Mononuclear cell (primary cell): ENCODE data around the gene LIPE. TPM values are rescaled to one million over a fixed set of nuclear protein-coding genes. Genes with fewer than 3 reads are reported as not detected.

Experiments
- H3K27me3 ChIP-seq: 2 replicates; pipeline ENCODE4 v1.6.0; 2011; ENCODE audit warnings: low read length, control low read depth; ENCODE audit not compliant: insufficient read depth
- H3K4me1 ChIP-seq: 2 replicates; pipeline ENCODE4 v1.5.1; 2011; ENCODE audit warnings: mild to moderate bottlenecking, low read length, control low read depth; ENCODE audit not compliant: insufficient read depth
- H3K4me3 ChIP-seq: 2 replicates; pipeline ENCODE4 v1.5.1; 2011; ENCODE audit warnings: mild to moderate bottlenecking, low read length, moderate library complexity
- H3K9me3 ChIP-seq: 2 replicates; pipeline ENCODE4 v1.5.1; 2011; ENCODE audit warnings: low read depth, mild to moderate bottlenecking, control low read depth, low read length
- total RNA-seq: library from RNA; depleted of rRNA; stranded (reverse); fragments of >200 nt; gene quantifications from one replicate; pipeline ENCODE4 v1.2.3, GENCODE V29; 2012

The LIPE gene
- total RNA-seq, 1 donor, result 2.5 TPM

GRCh38 chr19:42363614-42364346 lies 63.4 kb downstream of the LIPE start:
- Histone ChIP-seq H3K4me1 (peaks cover 11% of the 10 kb centered on the region), H3K9me3 (no peaks in the 10 kb centered on the region), H3K4me3 (no peak overlapping the region)

GRCh38 chr19:42362891-42363440 lies 64.2 kb downstream of the LIPE start:
- H3K4me3 ChIP-seq, result no peak overlapping the region
- no peaks in the 10 kb centered on the region for H3K27me3 ChIP-seq
- H3K9me3 ChIP-seq, result no peaks in the 10 kb centered on the region
- H3K4me1 ChIP-seq, result peaks cover 11% of the 10 kb centered on the region

More at GRCh38 chr19:42363614-42364346, 63.4 kb downstream of the LIPE start:
- H3K27me3 ChIP-seq, result no peaks in the 10 kb centered on the region

GRCh38 chr19:42362342-42362741 lies 64.8 kb downstream of the LIPE start:
- Histone ChIP-seq H3K4me1 (peaks cover 11% of the 10 kb centered on the region), H3K9me3 (no peaks in the 10 kb centered on the region), H3K27me3 (no peaks in the 10 kb centered on the region), H3K4me3 (no peak overlapping the region)

GRCh38 chr19:42361545-42361910 lies 65.7 kb downstream of the LIPE start:
- H3K9me3 ChIP-seq, result no peaks in the 10 kb centered on the region
- H3K4me3 ChIP-seq, result no peak overlapping the region
- H3K4me1 ChIP-seq, result peaks cover 11% of the 10 kb centered on the region
- no peaks in the 10 kb centered on the region for H3K27me3 ChIP-seq

- Histone ChIP-seq H3K4me3 (no peak overlapping the region), H3K27me3 (no peaks in the 10 kb centered on the region)
Observed at GRCh38 chr19:42360787-42361544, 66.2 kb downstream of the LIPE start.

GRCh38 chr19:42357290-42357689 lies 69.9 kb downstream of the LIPE start:
- H3K4me1 ChIP-seq, result no peaks in the 10 kb centered on the region
- H3K27me3 ChIP-seq, result no peaks in the 10 kb centered on the region
- no peaks in the 10 kb centered on the region for H3K9me3 ChIP-seq
- H3K4me3 ChIP-seq, result no peak overlapping the region

More at GRCh38 chr19:42360787-42361544, 66.2 kb downstream of the LIPE start:
- Histone ChIP-seq H3K4me1 (peaks cover 11% of the 10 kb centered on the region), H3K9me3 (no peaks in the 10 kb centered on the region)

GRCh38 chr19:42356686-42357085 lies 70.5 kb downstream of the LIPE start:
- Histone ChIP-seq H3K27me3 (no peaks in the 10 kb centered on the region), H3K4me1 (no peaks in the 10 kb centered on the region), H3K4me3 (no peak overlapping the region), H3K9me3 (no peaks in the 10 kb centered on the region)

GRCh38 chr19:42355896-42356295 lies 71.3 kb downstream of the LIPE start:
- Histone ChIP-seq H3K27me3 (no peaks in the 10 kb centered on the region), H3K9me3 (no peaks in the 10 kb centered on the region), H3K4me1 (no peaks in the 10 kb centered on the region), H3K4me3 (no peak overlapping the region)

GRCh38 chr19:42353341-42354015 lies 73.7 kb downstream of the LIPE start:
- Histone ChIP-seq H3K27me3 (no peaks in the 10 kb centered on the region), H3K4me1 (no peaks in the 10 kb centered on the region), H3K9me3 (no peaks in the 10 kb centered on the region)

GRCh38 chr19:42352301-42353259 lies 74.6 kb downstream of the LIPE start:
- Histone ChIP-seq H3K4me1 (peaks cover 3% of the 10 kb centered on the region), H3K9me3 (no peaks in the 10 kb centered on the region), H3K4me3 (no peak overlapping the region), H3K27me3 (no peaks in the 10 kb centered on the region)

More at GRCh38 chr19:42353341-42354015, 73.7 kb downstream of the LIPE start:
- H3K4me3 ChIP-seq, result no peak overlapping the region

Other genes with a start within 250 kb of the LIPE start
- gene DEDD2, start 209.7 kb downstream of the LIPE start, total RNA-seq, result 128 TPM
- gene ZNF526, start 207.1 kb downstream of the LIPE start, total RNA-seq, result 5.2 TPM
- gene GSK3A, start 184.8 kb downstream of the LIPE start, total RNA-seq, result 13.1 TPM
- gene ERF, start 172.3 kb downstream of the LIPE start, total RNA-seq, result 35.2 TPM
- gene CIC, start 158.1 kb downstream of the LIPE start, total RNA-seq, result 36.0 TPM
- not detected for gene PRR19, start 125.3 kb downstream of the LIPE start, total RNA-seq
- 8.7 TPM for gene PAFAH1B3, start 124.8 kb downstream of the LIPE start, total RNA-seq
- gene TMEM145, start 114.1 kb downstream of the LIPE start, total RNA-seq, result not detected
- gene MEGF8, start 101.8 kb downstream of the LIPE start, total RNA-seq, result 1.6 TPM
- not detected for gene CNFN, start 37.1 kb downstream of the LIPE start, total RNA-seq
- not detected for gene CXCL17, start 15.6 kb upstream of the LIPE start, total RNA-seq
- gene CEACAM1, start 101.1 kb upstream of the LIPE start, total RNA-seq, result 1.9 TPM
- not detected for gene CEACAM8, start 167.5 kb upstream of the LIPE start, total RNA-seq